Activated T-helper 1 cell treated with anti-CD3 and anti-CD28 coated beads, Interleukin-2, amount 50 U/mL, for 16 hours (primary cell): ENCODE results near the gene SPINK2.

Source experiments
- DNase-seq, 2 donors: peaks; one replicate each; pipeline ENCODE4 v3.0.0-alpha.2; 2020; ENCODE audit warnings: low read depth in 1 of 2, low spot score in 1 of 2

Gene SPINK2, protein sequence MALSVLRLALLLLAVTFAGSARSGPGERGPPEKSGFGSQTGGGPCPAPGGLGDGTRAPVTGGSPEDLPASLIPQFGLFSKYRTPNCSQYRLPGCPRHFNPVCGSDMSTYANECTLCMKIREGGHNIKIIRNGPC

DNA sequence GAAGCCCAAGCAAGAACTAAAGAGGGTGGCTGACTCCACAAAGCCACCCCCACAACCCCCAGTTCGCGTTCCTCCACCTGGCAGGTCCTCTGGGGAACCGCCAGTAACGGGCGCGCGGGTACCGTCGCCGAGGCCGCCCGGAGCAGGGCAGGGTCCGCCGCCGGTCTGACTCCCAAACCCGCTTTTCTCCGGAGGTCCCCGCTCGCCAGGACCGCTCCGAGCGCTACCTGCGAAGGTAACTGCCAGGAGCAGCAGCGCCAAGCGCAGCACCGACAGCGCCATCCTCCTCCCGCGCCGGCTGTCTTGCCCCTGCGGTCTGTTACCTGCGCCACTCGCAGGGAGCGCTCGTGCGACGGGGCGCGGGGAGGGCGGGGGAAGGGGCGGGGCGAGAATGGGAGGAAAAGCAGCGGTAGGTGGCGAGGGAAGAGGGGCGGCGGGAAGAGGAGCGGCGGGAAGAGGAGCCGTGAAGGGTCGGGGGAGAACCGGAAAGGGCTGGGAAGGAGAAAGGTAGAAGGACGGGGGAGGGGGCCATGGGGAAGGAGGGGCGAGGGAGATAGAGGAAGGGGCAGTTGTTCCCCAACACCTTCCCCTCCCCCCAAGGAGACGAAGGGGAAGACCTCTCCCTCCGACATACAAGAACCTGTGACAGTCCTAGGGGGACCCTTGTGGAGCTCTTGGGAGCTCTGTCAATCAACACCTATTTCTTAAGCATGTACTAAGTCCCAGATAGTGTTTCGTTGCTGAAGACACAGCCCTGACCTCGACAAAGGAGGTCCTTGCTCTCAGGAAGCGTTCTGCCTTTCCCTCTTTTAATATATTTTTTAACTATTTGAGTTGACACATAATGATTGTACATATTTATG, at the start of gene SPINK2:
Gene SPINK2 (minus strand): TSS at position 321 of the 863 bp plus-strand sequence. CDS start 39 bp downstream, at position 282.
- peak; percentile 47 to 55 for DNase-seq

GRCh38 chr4:56870946-56871345, 49.4 kb upstream of the SPINK2 start:
- no peak for DNase-seq

- DNase-seq, result no peak
Measured at GRCh38 chr4:56863441-56864139, 42.1 kb upstream of the SPINK2 start.

DNA sequence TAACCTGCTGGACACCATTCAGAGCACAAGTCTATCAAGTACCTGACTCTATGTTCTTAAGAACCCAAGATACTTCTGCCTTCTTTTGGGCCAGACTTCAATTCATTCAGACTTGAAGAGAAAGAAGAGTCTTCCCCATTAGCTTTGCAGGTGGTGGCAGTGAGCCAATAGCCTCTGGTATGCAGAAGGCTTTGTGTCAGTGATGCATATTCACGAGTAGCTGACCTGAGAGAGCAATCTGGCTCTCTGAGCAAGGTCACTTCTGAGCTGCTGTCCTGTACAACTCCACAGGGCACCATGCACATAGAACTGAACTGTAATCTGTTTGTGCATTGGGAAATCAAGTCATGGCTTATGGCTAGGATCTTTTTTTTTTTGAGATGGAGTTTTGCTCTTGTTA, 39.9 kb upstream of the SPINK2 start:
- DNase-seq, result no peak

DNA sequence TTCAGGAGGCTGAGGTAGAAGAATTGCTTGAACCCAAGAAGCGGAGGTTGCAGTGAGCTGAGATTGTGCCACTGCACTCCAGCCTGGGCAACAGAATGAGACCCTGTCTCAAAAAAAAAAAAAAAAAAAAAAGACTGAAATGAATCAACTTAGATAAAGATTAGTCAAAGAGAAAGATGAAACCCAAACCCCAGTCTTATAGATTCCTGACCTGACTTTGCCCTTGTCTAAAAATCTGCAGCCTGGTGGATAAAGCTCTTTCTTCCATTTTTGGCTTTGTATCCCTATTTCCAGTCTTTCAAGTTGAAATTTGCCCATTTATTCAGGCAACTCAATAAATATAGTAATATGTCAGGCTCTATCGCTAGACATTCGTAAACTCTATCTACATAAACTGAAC, 39.3 kb upstream of the SPINK2 start:
- no peak for DNase-seq

DNA sequence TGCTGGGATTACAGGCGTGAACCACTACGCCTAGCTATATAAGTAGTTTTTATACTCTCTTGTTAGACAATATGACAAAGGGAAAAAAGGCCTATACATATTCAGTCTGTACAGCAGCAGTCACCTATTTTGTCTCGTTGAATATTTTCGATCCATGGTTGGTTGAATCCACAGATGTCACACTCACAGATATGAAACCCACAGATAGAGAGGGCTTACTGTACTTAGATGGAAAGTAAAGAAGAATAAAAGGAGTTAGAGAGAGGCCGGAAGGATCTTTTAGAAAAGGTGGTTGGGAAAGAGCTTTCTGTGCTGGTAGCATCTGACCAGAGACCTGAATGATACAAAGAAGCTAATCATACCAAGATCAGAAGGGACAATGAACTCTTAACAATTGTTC, 38.3 kb upstream of the SPINK2 start:
- DNase-seq, result no peak

DNA sequence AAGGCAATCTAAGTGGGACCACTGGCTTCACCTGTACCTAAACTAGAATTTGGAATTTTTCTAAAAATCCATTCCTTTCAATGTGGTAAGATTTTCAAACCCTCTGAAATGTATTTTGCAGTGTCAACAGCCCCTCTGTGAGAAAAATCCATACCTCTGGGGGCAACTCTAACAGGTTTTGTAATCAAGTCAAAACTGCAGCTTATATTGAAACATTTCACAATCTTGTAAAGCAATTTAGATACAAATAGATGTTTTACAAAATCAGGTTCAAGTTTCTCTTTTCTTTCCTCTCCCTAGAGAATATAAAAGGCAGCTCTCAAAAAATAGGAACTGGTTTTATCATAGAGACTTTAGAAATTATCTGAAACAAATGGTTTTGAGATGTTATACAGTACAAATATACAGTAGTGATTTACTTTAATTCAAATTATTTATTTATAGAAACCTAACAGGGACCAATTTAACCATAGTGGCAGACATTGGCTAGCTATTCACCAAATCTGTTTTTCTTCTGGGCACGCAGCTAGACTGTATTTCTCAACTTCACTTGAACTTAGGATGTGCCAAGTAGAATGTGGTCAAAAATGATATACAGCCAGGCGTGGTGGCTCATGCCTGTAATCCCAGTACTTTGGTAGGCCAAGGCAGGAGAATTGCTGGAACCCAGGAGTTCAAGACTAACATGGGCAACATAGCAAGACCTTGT, 36.3 kb upstream of the SPINK2 start:
- DNase-seq, result no peak

DNA sequence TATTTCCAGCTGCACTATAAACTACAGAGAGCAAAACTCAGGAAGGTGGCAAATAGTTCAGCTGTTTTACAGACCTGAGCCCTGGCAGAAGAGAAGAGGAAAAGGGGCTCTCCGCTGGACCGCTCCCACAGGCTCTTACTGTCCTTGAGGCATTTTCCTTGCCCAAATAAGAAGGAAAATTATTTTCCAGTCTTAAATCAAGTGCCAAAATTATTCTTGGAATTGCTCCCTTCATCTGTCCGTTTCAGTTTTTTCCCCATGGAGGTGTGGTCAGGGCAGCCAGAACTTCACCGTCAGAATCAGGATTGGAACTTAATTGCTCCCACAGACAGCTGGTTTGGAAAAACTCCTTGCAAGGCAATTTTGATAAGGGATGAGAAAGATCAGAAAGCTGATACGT, 35.2 kb upstream of the SPINK2 start:
- no peak for DNase-seq

- DNase-seq, result no peak
Measured at GRCh38 chr4:56850910-56851309, 29.4 kb upstream of the SPINK2 start.

DNA sequence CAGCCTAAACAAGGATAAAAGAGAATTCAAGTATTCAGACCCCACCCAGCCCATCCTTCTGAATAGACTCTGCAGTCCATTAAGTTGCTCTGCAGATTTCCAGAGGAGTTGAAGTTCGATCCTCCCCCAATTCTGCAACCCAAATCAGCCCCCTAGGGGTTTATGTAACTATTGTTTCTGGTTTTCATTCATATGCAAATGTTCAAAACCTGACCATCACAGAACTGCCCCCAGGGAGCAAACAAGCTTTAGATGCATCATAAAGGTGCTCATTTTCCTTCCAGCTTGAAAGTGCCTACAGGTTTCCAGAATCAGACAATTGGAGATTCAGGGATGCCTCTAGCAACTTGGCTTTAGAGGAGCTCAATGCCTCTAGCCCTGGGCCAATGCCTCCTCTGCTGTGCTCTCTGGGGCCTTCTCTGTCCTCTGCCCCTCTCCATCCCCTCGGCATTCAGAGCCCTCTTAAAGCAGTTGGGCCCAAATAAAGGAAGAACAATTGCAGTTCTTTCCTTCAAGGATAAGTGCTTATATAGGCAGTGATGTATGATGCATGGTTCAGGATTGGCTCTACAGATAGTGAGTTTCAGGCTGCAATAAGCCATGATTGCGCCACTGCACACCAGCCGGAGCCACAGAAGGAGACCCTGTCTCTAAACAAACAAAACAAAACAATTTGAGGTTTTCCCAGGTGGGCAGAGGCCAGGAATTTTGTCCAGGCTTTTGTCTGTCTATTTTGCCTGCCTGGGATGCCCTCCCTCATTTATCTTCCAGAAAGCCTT, 23.5 kb upstream of the SPINK2 start:
- DNase-seq, result no peak

DNA sequence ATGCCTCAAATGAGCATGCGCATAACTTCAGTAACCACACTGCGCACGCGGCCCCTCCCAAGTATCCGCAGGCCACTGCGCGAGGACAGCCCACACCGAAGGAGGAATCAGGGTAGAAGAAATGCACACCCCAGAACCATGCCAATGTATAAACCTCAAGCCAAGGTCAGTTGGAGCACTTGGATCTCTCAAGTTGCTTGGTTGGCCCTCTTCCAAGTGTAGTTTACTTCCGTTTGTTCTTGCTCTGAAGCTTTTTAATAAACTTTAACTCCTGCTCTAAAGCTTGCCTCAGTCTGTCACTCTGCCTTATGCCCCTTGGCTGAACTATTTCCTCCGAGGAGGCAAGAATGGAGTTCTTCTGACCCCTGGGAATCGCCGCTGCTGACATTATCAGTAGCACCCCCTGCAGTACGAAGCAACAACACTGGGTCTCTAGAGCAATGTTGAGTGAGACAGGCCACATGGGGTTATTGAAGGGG, 22.0 kb upstream of the SPINK2 start:
- no peak for DNase-seq

- DNase-seq, result no peak
Measured at GRCh38 chr4:56840559-56840958, 19.1 kb upstream of the SPINK2 start.

DNA sequence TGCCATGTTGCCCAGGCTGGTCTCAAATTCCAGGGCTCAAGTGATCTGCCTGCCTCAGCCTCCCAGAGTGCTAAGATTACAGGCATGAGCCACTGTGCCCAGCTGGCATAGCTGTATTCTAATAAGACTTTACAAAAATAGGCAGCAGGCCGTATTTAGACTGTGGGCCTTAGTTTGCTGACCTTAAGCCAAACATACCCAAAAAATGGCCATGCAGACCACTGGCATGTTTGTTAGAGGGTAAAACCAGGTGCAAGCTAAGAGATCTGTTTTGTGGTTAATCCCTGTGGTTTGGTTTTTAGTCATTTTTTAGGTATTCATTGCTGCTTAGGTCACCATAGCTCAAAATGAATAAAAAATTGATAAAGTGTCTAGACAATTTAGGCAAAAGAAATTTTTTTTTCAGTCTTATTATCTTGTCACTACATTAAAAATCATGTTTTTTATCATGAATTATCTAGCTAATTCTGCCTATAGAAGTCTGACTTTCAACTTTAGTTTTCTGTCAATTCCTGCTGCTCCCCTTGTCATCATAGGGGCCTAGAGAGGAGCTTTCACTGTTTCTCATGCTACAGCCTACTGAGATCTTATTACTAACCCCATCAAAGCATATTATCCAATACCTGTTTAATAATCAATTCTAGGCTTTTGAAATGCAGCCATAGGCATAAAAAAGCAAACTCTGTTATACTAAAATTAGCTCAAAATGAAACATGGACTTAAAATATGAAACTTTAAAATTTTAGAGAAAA, 7.5 kb upstream of the SPINK2 start:
- DNase-seq, result no peak

DNA sequence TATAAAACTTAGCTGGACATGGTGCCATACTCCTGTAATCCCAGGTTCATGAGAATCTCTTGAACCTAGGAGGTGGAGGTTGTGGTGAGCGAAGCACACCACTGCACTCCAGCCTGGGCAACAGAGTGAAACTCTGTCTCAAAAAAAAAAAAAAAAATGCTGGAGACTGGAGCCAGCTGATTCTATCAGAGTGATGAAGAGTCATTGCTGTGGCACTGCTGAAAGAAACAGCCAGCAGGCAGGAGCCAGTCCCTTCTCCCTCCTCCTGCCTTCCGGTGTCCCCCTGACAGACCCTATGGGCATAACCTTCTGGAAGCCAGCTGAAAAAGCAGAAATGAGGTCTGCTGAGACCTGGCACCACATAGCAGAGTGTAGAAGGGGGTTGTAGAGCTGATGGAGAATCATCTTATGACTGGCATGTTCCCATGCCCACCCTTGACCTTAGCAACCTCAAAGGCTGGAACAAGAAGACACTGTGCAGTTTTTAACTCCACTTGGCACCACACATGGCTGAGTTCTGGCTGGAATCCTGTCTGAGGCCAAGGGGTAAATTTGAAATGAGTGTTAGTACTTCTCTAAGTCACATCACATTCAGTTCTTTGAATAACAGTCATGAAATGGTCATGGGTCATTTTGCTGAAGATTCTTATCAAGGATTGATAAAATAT, 2.6 kb upstream of the SPINK2 start:
- no peak for DNase-seq

- no peak for DNase-seq
Measured at GRCh38 chr4:56818797-56819196, 2.7 kb downstream of the SPINK2 start.

DNA sequence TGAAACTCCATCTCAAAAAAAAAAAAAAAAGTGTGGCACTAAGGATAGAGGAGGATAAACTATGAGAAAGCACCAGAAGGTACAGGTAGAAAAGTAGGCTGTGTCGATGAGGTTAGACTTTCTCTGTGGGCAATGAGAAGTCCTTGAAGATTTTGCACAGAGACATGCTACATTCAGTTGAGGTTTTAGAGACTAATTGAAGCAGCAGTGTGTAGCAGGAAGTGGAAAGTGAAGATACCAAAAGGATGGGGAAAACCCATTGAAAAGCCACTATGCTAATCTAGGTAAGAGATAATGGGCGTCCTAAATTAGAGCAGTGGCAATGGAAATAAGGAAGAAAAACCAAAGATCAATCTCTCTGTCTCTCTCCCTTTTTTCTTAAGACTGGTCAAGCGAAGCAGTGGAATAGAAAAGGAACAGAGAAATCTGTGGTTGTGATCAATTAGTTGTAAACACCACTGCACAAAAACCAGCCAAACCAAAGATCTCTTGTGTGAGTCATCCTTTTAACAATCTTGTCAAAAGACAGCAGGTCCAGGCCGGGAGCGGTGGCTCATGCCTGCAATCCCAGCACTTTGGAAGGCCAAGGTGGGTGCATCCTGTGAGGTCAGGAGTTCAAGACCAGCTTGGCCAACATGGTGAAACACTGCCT, 3.5 kb downstream of the SPINK2 start:
- no peak for DNase-seq

- DNase-seq, result no peak
Measured at GRCh38 chr4:56806666-56807065, 14.8 kb downstream of the SPINK2 start.

DNA sequence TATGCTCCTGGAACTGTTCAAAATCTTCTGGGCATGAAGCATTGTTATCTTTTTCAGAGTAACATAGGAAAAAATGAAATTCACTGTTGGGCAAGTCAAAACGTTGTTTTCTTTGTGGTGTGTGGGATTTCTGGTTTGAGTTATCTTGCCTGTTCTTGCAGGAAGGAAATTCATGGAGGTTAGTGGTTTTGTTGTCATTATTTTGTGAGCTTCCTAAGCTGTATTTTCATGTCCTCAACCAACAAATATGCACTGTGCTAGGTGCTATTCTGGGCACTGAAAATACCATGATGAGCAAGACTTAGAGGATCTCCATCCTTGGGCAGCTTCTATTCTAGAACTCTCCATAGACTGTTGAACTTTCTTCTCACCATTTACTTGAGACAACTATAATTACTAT, 16.9 kb downstream of the SPINK2 start:
- DNase-seq, result no peak

DNA sequence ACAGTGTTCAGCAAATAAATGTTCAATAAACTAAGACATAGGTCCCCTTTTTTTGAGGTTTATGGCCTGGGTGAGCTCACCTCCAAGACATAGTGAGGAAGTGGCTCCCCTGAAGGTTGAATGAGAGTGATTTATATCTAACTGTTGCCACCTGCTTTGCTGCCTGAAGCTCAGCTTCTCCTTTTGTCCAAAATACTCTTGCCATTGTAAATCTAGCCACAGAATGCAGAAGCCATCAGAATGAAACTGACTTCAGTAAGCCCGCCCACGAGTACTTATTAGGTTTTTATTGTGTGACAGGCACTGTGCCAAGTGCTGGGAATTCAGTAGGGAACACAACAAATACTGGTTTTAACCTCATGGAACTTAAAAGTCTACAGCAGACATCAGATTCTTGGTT, 18.0 kb downstream of the SPINK2 start:
- no peak for DNase-seq
